Fibroblast of skin of scalp (primary cell): Measurements from ENCODE around the gene DAZAP1.
"Not testable (repeated sequence)": the region's sequence is repeated elsewhere in the genome, so short reads cannot be mapped to it uniquely, and the experiment has no call there.

Source experiments
- DNase-seq: peaks from one replicate; pipeline ENCODE4 v3.0.0-alpha.2; 2013

The DAZAP1 gene

GRCh38 chr19:1474765-1475351 is 67.5 kb downstream of the DAZAP1 start:
- DNase-seq: no peak

GRCh38 chr19:1475751-1476437 is 68.5 kb downstream of the DAZAP1 start:
- no peak for DNase-seq

GRCh38 chr19:1477056-1477455 is 69.7 kb downstream of the DAZAP1 start:
- not testable (repeated sequence) for DNase-seq

- peak; percentile 94 for DNase-seq
Observed at GRCh38 chr19:1478934-1479707, 71.7 kb downstream of the DAZAP1 start, which contains the start of gene C19orf25. Gene C19orf25, minus strand, starts transcription at chr19:1479215. Its CDS starts 312 bp downstream, at chr19:1478903.

- no peak for DNase-seq
Observed at GRCh38 chr19:1481224-1481892, 74.0 kb downstream of the DAZAP1 start.

- DNase-seq: no peak
Observed at GRCh38 chr19:1481893-1482360, 74.5 kb downstream of the DAZAP1 start.

GRCh38 chr19:1482361-1483130 is 75.2 kb downstream of the DAZAP1 start:
- no peak for DNase-seq

- no peak for DNase-seq
Observed at GRCh38 chr19:1483131-1483978, 76.0 kb downstream of the DAZAP1 start.

- no peak for DNase-seq
Observed at GRCh38 chr19:1483979-1484428, 76.6 kb downstream of the DAZAP1 start.
